Caco-2 (cell line): ENCODE results near the gene ASB4. TPM values are rescaled to one million over a fixed set of nuclear protein-coding genes. Genes with fewer than 3 reads are reported as not detected.

ENCODE experiments used
- BruUV-seq: library from RNA; stranded (reverse); fragments of 400-500 nt; replicated peaks from 2 replicates; lab custom pipeline; 2021; lab: Mats Ljungman, UMichigan
- CTCF ChIA-PET: fragments of 300-600 bp; sonication (Branson Sonifier 250); formaldehyde crosslinking; loops from one replicate; lab custom pipeline; 2022; ENCODE audit warnings: antibody characterized with exemption; lab: Charles Lee
- POLR2A ChIA-PET: fragments of 300-600 bp; sonication (Branson Sonifier 250); formaldehyde crosslinking; loops from one replicate; lab custom pipeline; 2022; ENCODE audit warnings: antibody characterized with exemption; lab: Charles Lee
- DNase-seq, 2 experiments: peaks; one replicate each; pipeline versions ENCODE4 v3.0.0 to v3.0.0-alpha.2; 2020 to 2022
- H3K27me3 ChIP-seq: replicated peaks from 2 replicates; pipeline ENCODE4 v1.6.0; 2011; ENCODE audit warnings: low read length; ENCODE audit not compliant: control insufficient read depth, insufficient read depth
- H3K36me3 ChIP-seq: 2 replicates; pipeline ENCODE4 v1.5.1; 2011; ENCODE audit warnings: low read length; ENCODE audit not compliant: control insufficient read depth, insufficient read depth
- H3K4me1 ChIP-seq: fragments of 250-450 bp; sonication (Bioruptor Pico); 2 replicates; pipeline ENCODE4 v1.5.1; 2020; ENCODE audit warnings: mild to moderate bottlenecking
- H3K4me3 ChIP-seq: 2 replicates; pipeline ENCODE4 v1.5.1; 2011; ENCODE audit warnings: low read depth, mild to moderate bottlenecking, control low read depth, low read length
- H3K9me3 ChIP-seq: fragments of 250-450 bp; sonication (Bioruptor Pico); 2 replicates; pipeline ENCODE4 v1.5.1; 2020; ENCODE audit warnings: mild to moderate bottlenecking, moderate library complexity
- H3K27ac Mint-ChIP-seq: one replicate; pipeline ENCODE4 v1.8.0; 2022; ENCODE audit warnings: mixed read lengths; ENCODE audit not compliant: unreplicated experiment
- H3K27me3 Mint-ChIP-seq: one replicate; pipeline ENCODE4 v1.8.0; 2022; ENCODE audit warnings: mixed read lengths; ENCODE audit not compliant: insufficient read depth, unreplicated experiment
- H3K36me3 Mint-ChIP-seq: one replicate; pipeline ENCODE4 v1.8.0; 2022; ENCODE audit warnings: mild to moderate bottlenecking, mixed read lengths; ENCODE audit not compliant: insufficient read depth, unreplicated experiment
- H3K4me1 Mint-ChIP-seq: one replicate; pipeline ENCODE4 v1.8.0; 2022; ENCODE audit warnings: low read depth, mixed read lengths; ENCODE audit not compliant: unreplicated experiment
- H3K4me3 Mint-ChIP-seq: one replicate; pipeline ENCODE4 v1.8.0; 2022; ENCODE audit warnings: mild to moderate bottlenecking, moderate library complexity, mixed read lengths; ENCODE audit not compliant: unreplicated experiment
- H3K9me3 Mint-ChIP-seq: one replicate; pipeline ENCODE4 v1.8.0; 2022; ENCODE audit warnings: mixed read lengths; ENCODE audit not compliant: unreplicated experiment
- intact Hi-C: fragments of 100-400 bp; cut with micrococcal nuclease; formaldehyde crosslinking; loops from one replicate; pipeline ENCODE4 v1.10.0; 2022; ENCODE audit not compliant: unreplicated experiment
- total RNA-seq: library from RNA; stranded (reverse); gene quantifications from 2 replicates; pipeline ENCODE4 v1.2.3, GENCODE V29; 2022
- TF ChIP-seq, protein P1 (sequence below), 2 experiments: fragments of 200-600 bp in 1 of 2; IDR thresholded peaks; 1 replicate in 1 of 2; 2 replicates in 1 of 2; pipeline versions ENCODE4 v1.5.1 to v1.8.0; 2011 to 2022; ENCODE audit warnings: antibody characterized with exemption in 1 of 2, control low read depth in 1 of 2, inconsistent platforms in 1 of 2, low read depth in 1 of 2, low read length in 1 of 2, mild to moderate bottlenecking in 1 of 2, moderate library complexity in 1 of 2; ENCODE audit not compliant: insufficient read depth in 1 of 2, severe bottlenecking in 1 of 2, unreplicated experiment in 1 of 2

Gene ASB4
- total RNA-seq, 1 experiment from 2014 or later = not detected

DNA sequence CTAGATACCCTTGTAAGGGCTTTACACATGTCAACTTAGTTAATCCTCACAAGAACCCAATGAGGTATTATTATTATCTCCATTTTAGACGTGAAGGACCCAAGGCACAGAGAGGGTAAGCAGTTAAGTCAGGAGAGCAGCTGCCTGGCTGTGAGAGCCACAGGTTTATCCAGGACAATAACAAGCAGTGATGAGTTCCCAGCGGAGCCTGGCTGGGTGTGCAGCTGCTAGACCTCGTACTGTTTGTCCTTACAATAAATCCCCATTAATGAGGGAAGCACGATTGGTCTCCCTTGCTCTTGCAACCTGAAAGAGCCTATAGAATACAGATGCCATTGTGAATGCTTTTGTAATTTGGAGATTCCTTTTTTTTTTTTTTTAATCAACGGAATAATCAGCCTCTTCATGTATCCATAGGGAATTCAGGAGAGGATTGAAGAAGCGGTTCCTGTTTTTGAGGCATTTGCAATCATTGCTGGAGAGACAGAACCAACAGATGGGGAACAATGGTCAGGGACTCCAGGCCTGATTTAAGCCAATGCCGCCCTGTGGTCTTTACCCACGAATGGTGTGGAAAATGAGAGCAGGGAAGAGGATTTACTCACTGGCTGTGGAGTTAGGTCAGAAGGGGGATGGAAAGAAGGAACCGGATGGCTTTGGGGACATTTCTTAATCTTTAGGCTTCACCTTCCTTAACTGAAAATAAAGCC, 12.3 kb upstream of the ASB4 start:
- TF ChIP-seq, protein P1, sequence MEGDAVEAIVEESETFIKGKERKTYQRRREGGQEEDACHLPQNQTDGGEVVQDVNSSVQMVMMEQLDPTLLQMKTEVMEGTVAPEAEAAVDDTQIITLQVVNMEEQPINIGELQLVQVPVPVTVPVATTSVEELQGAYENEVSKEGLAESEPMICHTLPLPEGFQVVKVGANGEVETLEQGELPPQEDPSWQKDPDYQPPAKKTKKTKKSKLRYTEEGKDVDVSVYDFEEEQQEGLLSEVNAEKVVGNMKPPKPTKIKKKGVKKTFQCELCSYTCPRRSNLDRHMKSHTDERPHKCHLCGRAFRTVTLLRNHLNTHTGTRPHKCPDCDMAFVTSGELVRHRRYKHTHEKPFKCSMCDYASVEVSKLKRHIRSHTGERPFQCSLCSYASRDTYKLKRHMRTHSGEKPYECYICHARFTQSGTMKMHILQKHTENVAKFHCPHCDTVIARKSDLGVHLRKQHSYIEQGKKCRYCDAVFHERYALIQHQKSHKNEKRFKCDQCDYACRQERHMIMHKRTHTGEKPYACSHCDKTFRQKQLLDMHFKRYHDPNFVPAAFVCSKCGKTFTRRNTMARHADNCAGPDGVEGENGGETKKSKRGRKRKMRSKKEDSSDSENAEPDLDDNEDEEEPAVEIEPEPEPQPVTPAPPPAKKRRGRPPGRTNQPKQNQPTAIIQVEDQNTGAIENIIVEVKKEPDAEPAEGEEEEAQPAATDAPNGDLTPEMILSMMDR (IDR thresholded peaks at IDR 0.05; ENCODE audit: insufficient read depth in 1 of 2, low read depth in 1 of 2, low read length in 1 of 2, severe bottlenecking in 1 of 2, unreplicated experiment in 1 of 2) = no peak
- ChIA-PET POLR2A (no interaction called here), CTCF (interaction anchor here (2.2 kb wide), 1 partner anchor 77 kb away, joined by 6 read pairs; the partner anchor contains the start of gene PON3)
- no peak overlapping the region for H3K4me3 ChIP-seq
- Mint-ChIP-seq H3K4me1 (peaks cover 12% of the 10 kb centered on the region), H3K4me3 (no peak overlapping the region), H3K27me3 (no peaks in the 10 kb centered on the region), H3K9me3 (no peaks in the 10 kb centered on the region), H3K36me3 (no peaks in the 10 kb centered on the region), H3K27ac (no peak overlapping the region)
- intact Hi-C loops = loop anchor here (10.0 kb wide), 3 partner anchors 429 to 1179 kb away; no protein-coding TSS in a partner anchor
- no peaks in the 10 kb centered on the region for H3K36me3 ChIP-seq
- BruUV-seq = no TSS peak
- no peak for DNase-seq
- peaks cover 22% of the 10 kb centered on the region for H3K4me1 ChIP-seq
- H3K27me3 ChIP-seq = no peaks in the 10 kb centered on the region
- H3K9me3 ChIP-seq = no peaks in the 10 kb centered on the region

DNA sequence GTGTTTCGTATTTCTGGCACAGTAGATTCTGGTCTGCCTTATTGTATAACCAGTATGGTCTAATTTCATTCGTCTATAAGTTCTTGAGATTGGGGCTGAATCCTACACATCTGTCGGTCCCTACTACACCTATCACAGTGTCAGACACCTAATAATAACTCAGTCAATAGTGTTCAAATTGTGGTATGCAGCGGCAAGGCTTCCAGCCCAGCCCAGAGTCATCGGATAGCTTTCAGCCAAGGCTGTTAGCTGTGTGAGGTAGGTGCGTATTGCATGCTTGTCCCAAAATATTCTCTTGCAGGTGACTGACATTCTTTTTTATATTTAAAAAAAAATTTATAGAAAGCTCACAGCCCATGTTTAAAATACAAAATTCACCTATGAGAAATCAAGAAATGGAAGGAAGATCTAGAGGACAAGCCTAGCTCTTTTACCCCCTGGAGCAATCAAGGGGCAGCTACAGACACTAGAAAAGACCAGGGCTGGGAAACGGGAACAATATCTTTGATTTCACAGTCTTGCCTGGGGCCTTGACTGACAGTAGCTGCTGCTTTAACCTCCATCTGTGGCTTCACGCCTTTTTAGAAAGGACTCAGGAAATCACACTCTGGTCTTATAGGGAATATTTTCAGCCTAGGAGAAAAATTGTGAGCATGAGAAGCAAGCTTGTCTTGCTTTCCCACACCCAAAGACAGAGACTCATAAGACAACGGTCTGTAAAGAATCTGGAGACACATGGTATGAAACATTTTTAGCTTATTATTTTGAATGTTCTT, 9.5 kb upstream of the ASB4 start:
- POLR2A ChIA-PET = interaction anchor here (0.8 kb wide), 1 partner anchor 80 kb away, joined by 3 read pairs; the partner anchor contains the start of gene PON3
- peaks cover 20% of the 10 kb centered on the region for H3K4me1 ChIP-seq
- CTCF ChIA-PET = interaction anchor here (0.5 to 4.6 kb wide), 9 partner anchors 35 to 820 kb away, joined by 3 to 70 read pairs (median 6); partner anchors contain the start of genes PON3 and SGCE
- intact Hi-C loops = loop anchor here (2.0 to 10.0 kb wide), 7 partner anchors 55 to 1181 kb away; partner anchors contain the start of gene SGCE
- H3K36me3 Mint-ChIP-seq = no peaks in the 10 kb centered on the region
- H3K9me3 ChIP-seq = no peaks in the 10 kb centered on the region
- no peak overlapping the region for H3K4me3 Mint-ChIP-seq
- H3K27me3 ChIP-seq = no peaks in the 10 kb centered on the region
- TF ChIP-seq, protein P1 (IDR thresholded peaks at IDR 0.05; ENCODE audit: insufficient read depth in 1 of 2, low read depth in 1 of 2, low read length in 1 of 2, severe bottlenecking in 1 of 2, unreplicated experiment in 1 of 2) = no peak
- no peak overlapping the region for H3K27ac Mint-ChIP-seq
- H3K27me3 Mint-ChIP-seq = no peaks in the 10 kb centered on the region
- H3K36me3 ChIP-seq = no peaks in the 10 kb centered on the region
- DNase-seq = no peak
- BruUV-seq = no TSS peak
- H3K9me3 Mint-ChIP-seq = no peaks in the 10 kb centered on the region
- H3K4me1 Mint-ChIP-seq = peaks cover 11% of the 10 kb centered on the region
- no peak overlapping the region for H3K4me3 ChIP-seq
